CD4-positive, alpha-beta memory T cell (primary cell): Measurements from ENCODE around the gene ICA1L. TPM values are rescaled to one million over a fixed set of nuclear protein-coding genes. Genes with fewer than 3 reads are reported as not detected.
"Not testable (repeated sequence)": the region's sequence is repeated elsewhere in the genome, so short reads cannot be mapped to it uniquely, and the experiment has no call there.

Experiments
- CTCF ChIA-PET: fragments of 350-600 bp; sonication (Branson Sonifier 250); formaldehyde crosslinking; loops from one replicate; lab custom pipeline; 2021; ENCODE audit warnings: inconsistent platforms; ENCODE audit not compliant: partially characterized antibody; lab: Charles Lee
- POLR2A ChIA-PET: fragments of 350-600 bp; sonication (Branson Sonifier 250); formaldehyde crosslinking; loops from one replicate; lab custom pipeline; 2021; ENCODE audit not compliant: partially characterized antibody; lab: Charles Lee
- DNase-seq, 5 donors: peaks; one replicate each; pipeline versions ENCODE4 v3.0.0 to v3.0.0-alpha.2; 2020 to 2022; ENCODE audit warnings: mixed read lengths in 1 of 5
- H3K27ac ChIP-seq: one replicate; pipeline ENCODE4 v1.7.0; 2013; ENCODE audit warnings: low read depth, low read length
- H3K27me3 ChIP-seq: 2 replicates; pipeline ENCODE4 v1.7.0; 2013; ENCODE audit warnings: mild to moderate bottlenecking, low read length, moderate library complexity; ENCODE audit not compliant: insufficient read depth
- H3K36me3 ChIP-seq: 2 replicates; pipeline ENCODE4 v1.7.0; 2013; ENCODE audit warnings: mild to moderate bottlenecking, low read length, moderate library complexity; ENCODE audit not compliant: insufficient read depth
- H3K4me1 ChIP-seq: 2 replicates; pipeline ENCODE4 v1.7.0; 2013; ENCODE audit warnings: mild to moderate bottlenecking, low read length, moderate library complexity; ENCODE audit not compliant: insufficient read depth
- H3K4me3 ChIP-seq, 2 donors: one replicate each; pipeline ENCODE4 v1.7.0; 2013; ENCODE audit warnings: low read length in 2 of 2, mild to moderate bottlenecking in 1 of 2
- H3K9me3 ChIP-seq, 2 donors: one replicate each; pipeline ENCODE4 v1.7.0; 2013; ENCODE audit warnings: low read length in 2 of 2, control low read depth in 1 of 2; ENCODE audit not compliant: control insufficient read depth in 1 of 2
- H3K27ac Mint-ChIP-seq, 7 donors: one replicate each; pipeline ENCODE4 v1.8.0; 2020 to 2021; ENCODE audit warnings: mixed read lengths in 7 of 7, mild to moderate bottlenecking in 6 of 7, inconsistent platforms in 3 of 7, moderate library complexity in 3 of 7
- H3K27me3 Mint-ChIP-seq, 2 donors: one replicate each; pipeline ENCODE4 v1.8.0; 2020 to 2021; ENCODE audit warnings: mixed read lengths in 2 of 2
- H3K36me3 Mint-ChIP-seq, 2 donors: one replicate each; pipeline ENCODE4 v1.8.0; 2020 to 2021; ENCODE audit warnings: mixed read lengths in 2 of 2, inconsistent platforms in 1 of 2, mild to moderate bottlenecking in 1 of 2
- H3K4me1 Mint-ChIP-seq, 4 donors: one replicate each; pipeline ENCODE4 v1.8.0; 2020 to 2021; ENCODE audit warnings: mixed read lengths in 4 of 4, mild to moderate bottlenecking in 1 of 4
- H3K4me3 Mint-ChIP-seq, 8 donors: one replicate each; pipeline ENCODE4 v1.8.0; 2020 to 2021; ENCODE audit warnings: mixed read lengths in 8 of 8, mild to moderate bottlenecking in 7 of 8, moderate library complexity in 6 of 8, inconsistent platforms in 3 of 8
- H3K9me3 Mint-ChIP-seq, 8 donors: one replicate each; pipeline ENCODE4 v1.8.0; 2020 to 2021; ENCODE audit warnings: mixed read lengths in 8 of 8, mild to moderate bottlenecking in 5 of 8, inconsistent platforms in 3 of 8, moderate library complexity in 1 of 8
- intact Hi-C: fragments of 100-400 bp; cut with micrococcal nuclease; formaldehyde crosslinking; loops from one replicate; pipeline ENCODE4 v1.15.1; 2023
- polyA plus RNA-seq, 2 donors: library from polyadenylated mRNA; unstranded; fragments of 300-500 nt; fragmentation: Illumina TruSeq; gene quantifications; one replicate each; pipeline ENCODE4 v1.2.3, GENCODE V29; 2021
- total RNA-seq, 2 experiments: library from RNA; stranded (reverse); gene quantifications; one replicate each; pipeline ENCODE4 v1.2.3, GENCODE V29; 2021

The ICA1L gene
- total RNA-seq (under 1 TPM; 0.50 to 0.58 TPM), polyA plus RNA-seq (1 to 10 TPM in 1 of 2 donors, under 1 TPM in 1; 0.45 to 1.8 TPM)

- CTCF ChIA-PET = interaction anchor here (0.5 to 4.6 kb wide), 12 partner anchors 9 to 321 kb away, joined by 3 to 53 read pairs (median 4); no protein-coding TSS in a partner anchor
- Mint-ChIP-seq H3K27me3 (no peaks in the 10 kb centered on the region), H3K4me1 (peaks cover 5 to 13% (median 9%) of the 10 kb centered on the region in 4 donors), H3K36me3 (peaks cover 0 to 6% of the 10 kb centered on the region in 2 donors), H3K4me3 (peak within 1 kb of the TSS; percentile 90 to 97 (median 94)), H3K9me3 (no peaks in the 10 kb centered on the region), H3K27ac (peak within 1 kb of the TSS in 6 of 7 donors; percentile 56 to 85 (median 70))
- POLR2A ChIA-PET = interaction anchor here (1.1 to 2.6 kb wide), 4 partner anchors 10 to 236 kb away, joined by 3 to 9 read pairs (median 4); partner anchors contain the start of genes FAM117B, NBEAL1 and WDR12
- peak within 1 kb of the TSS; percentile 51 for H3K27ac ChIP-seq
- intact Hi-C loops = loop anchor here (2.0 to 10.0 kb wide), 3 partner anchors 143 to 366 kb away; partner anchors contain the start of genes CYP20A1, FAM117B and NBEAL1
- H3K4me3 ChIP-seq = peak within 1 kb of the TSS; percentile 59 to 62
- peak; percentile 29 to 58 (median 42) for DNase-seq
- H3K27me3 ChIP-seq = no peaks in the 10 kb centered on the region
- peaks cover 3% of the 10 kb centered on the region for H3K4me1 ChIP-seq
- no peaks in the 10 kb centered on the region for H3K36me3 ChIP-seq
- H3K9me3 ChIP-seq = no peaks in the 10 kb centered on the region
Observed at GRCh38 chr2:202871300-202872141, at the start of gene ICA1L. ICA1L (minus strand) TSS chr2:202871766; CDS start chr2:202829009, 42,757 bp downstream.

- Histone ChIP-seq H3K36me3 (no peaks in the 10 kb centered on the region), H3K4me1 (no peaks in the 10 kb centered on the region), H3K27me3 (no peaks in the 10 kb centered on the region), H3K27ac (no peak overlapping the region), H3K9me3 (no peaks in the 10 kb centered on the region), H3K4me3 (no peak overlapping the region)
- no peak overlapping the region for H3K4me3 Mint-ChIP-seq
- ChIA-PET CTCF (no interaction called here), POLR2A (no interaction called here)
- H3K27me3 Mint-ChIP-seq = no peaks in the 10 kb centered on the region
- H3K27ac Mint-ChIP-seq = no peak overlapping the region
- peaks cover 0 to 1% (median 0%) of the 10 kb centered on the region in 4 donors for H3K4me1 Mint-ChIP-seq
- intact Hi-C loops = no loop called here
- H3K36me3 Mint-ChIP-seq = peaks cover 6 to 18% of the 10 kb centered on the region in 2 donors
- H3K9me3 Mint-ChIP-seq = no peaks in the 10 kb centered on the region
- DNase-seq = no peak
Observed at GRCh38 chr2:202918860-202919259, 47.3 kb upstream of the ICA1L start.

DNA sequence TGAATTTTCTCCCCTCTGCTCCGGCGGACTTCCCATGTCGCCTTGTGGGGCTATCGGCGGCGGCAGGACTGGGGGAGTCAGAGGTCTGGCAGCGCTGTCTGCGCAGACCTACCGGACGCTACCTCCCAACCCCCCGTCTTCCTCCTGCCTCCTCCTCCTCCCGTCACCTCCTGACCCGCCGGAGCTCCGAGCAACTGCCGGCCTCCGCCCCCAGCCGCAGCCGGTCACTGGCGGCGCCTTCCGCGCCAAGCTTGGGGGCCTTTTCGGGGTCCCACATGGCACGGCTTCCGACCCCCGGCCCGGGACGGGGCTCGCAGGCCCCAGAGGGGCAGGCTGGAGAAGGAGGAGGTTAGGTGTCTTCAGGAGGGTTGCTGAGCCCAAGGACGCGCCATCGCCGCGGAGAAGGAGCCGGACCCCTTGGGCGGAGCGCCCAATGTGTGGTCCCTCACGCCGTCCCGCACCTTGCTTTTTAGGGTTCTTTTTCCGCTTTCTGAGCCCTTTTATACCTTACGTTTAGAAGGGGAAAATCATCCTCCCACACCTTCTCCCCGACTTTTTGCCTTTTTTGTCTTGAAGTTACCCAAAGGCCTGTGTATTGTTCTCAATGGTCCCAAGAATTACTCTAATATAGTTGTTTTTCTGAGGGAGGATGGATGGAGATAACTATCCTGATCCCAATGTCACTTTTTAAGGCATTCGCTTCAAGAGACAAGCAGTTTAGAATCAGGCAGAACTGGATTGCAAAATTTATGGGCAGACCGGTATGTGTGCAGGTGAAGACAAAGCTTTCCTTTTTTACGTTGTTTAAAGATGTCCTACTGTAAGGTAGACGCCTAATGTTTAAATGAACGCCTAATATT is 41.0 kb upstream of the ICA1L start:
- peaks cover 15% of the 10 kb centered on the region for H3K4me1 ChIP-seq
- peak overlapping the region; percentile 93 to 99 (median 98) for H3K27ac Mint-ChIP-seq
- H3K36me3 ChIP-seq, H3K27me3 ChIP-seq, H3K36me3 Mint-ChIP-seq, H3K27me3 Mint-ChIP-seq, H3K9me3 ChIP-seq, H3K9me3 Mint-ChIP-seq: not testable (repeated sequence)
- POLR2A ChIA-PET = interaction anchor here (1.4 to 2.4 kb wide), 4 partner anchors 102 to 416 kb away, joined by 3 to 28 read pairs (median 12); partner anchors contain the start of genes CYP20A1, FAM117B and NBEAL1
- DNase-seq = peak in 3 of 5 donors; percentile 2 to 9 (median 6)
- CTCF ChIA-PET = interaction anchor here (0.6 to 2.1 kb wide), 2 partner anchors 84 to 326 kb away, joined by 3 to 7 read pairs; partner anchors contain the start of gene CYP20A1
- H3K4me3 ChIP-seq = peak overlapping the region; percentile 94 to 96
- H3K27ac ChIP-seq = peak overlapping the region; percentile 74
- peaks cover 16 to 46% (median 32%) of the 10 kb centered on the region in 4 donors for H3K4me1 Mint-ChIP-seq
- H3K4me3 Mint-ChIP-seq = peak overlapping the region; percentile 92 to 99 (median 98)
- intact Hi-C loops = loop anchor here (5.0 kb wide), 1 partner anchor 1460 kb away; the partner anchor contains the start of genes STRADB and TRAK2

GRCh38 chr2:202911512-202912341 is 40.2 kb upstream of the ICA1L start, which contains the start of the genes CARF and WDR12:
CARF (plus strand) TSS chr2:202912275; CDS start chr2:202941903, 29,628 bp downstream.
WDR12 (minus strand) TSS chr2:202911673; CDS start chr2:202911476, 197 bp downstream.
- no peaks in the 10 kb centered on the region for H3K27me3 Mint-ChIP-seq

GRCh38 chr2:202911203-202911511 is 39.6 kb upstream of the ICA1L start:
- peak overlapping the region; percentile 94 to 96 for H3K4me3 ChIP-seq

More at GRCh38 chr2:202911512-202912341, 40.2 kb upstream of the ICA1L start, which contains the start of the genes CARF and WDR12:
- H3K27ac Mint-ChIP-seq = peak within 1 kb of the TSS; percentile 93 to 99 (median 98)
- peak within 1 kb of the TSS; percentile 92 to 99 (median 98) for H3K4me3 Mint-ChIP-seq
- POLR2A ChIA-PET = interaction anchor here (0.9 to 2.4 kb wide), 9 partner anchors 37 to 534 kb away, joined by 3 to 28 read pairs (median 4); partner anchors contain the start of genes CYP20A1, FAM117B, ICA1L and NBEAL1
- H3K4me1 Mint-ChIP-seq = peaks cover 16 to 48% (median 32%) of the 10 kb centered on the region in 4 donors
- peak within 1 kb of the TSS; percentile 94 to 96 for H3K4me3 ChIP-seq
- intact Hi-C loops = loop anchor here (1.0 to 5.0 kb wide), 4 partner anchors 103 to 1459 kb away; partner anchors contain the start of genes FAM117B, NBEAL1, STRADB and TRAK2
- no peaks in the 10 kb centered on the region for H3K27me3 ChIP-seq
- H3K36me3 ChIP-seq = no peaks in the 10 kb centered on the region
- CTCF ChIA-PET = interaction anchor here (0.6 to 2.1 kb wide), 5 partner anchors 11 to 906 kb away, joined by 3 to 7 read pairs (median 3); partner anchors contain the start of gene CYP20A1
- peak within 1 kb of the TSS; percentile 74 for H3K27ac ChIP-seq
- DNase-seq = peak; percentile 92
- no peaks in the 10 kb centered on the region for H3K9me3 ChIP-seq
- no peaks in the 10 kb centered on the region for H3K9me3 Mint-ChIP-seq
- peaks cover 15% of the 10 kb centered on the region for H3K4me1 ChIP-seq
- H3K36me3 Mint-ChIP-seq = peaks cover 0 to 12% of the 10 kb centered on the region in 2 donors

More at GRCh38 chr2:202911203-202911511, 39.6 kb upstream of the ICA1L start:
- H3K27me3 ChIP-seq = no peaks in the 10 kb centered on the region
- peak overlapping the region; percentile 93 to 99 (median 98) for H3K27ac Mint-ChIP-seq
- H3K9me3 ChIP-seq = no peaks in the 10 kb centered on the region
- H3K9me3 Mint-ChIP-seq = no peaks in the 10 kb centered on the region
- POLR2A ChIA-PET = interaction anchor here (0.9 to 2.4 kb wide), 9 partner anchors 37 to 534 kb away, joined by 3 to 28 read pairs (median 4); partner anchors contain the start of genes CYP20A1, FAM117B, ICA1L and NBEAL1
- no peaks in the 10 kb centered on the region for H3K36me3 ChIP-seq
- peak overlapping the region; percentile 74 for H3K27ac ChIP-seq
- CTCF ChIA-PET = interaction anchor here (0.5 to 2.1 kb wide), 5 partner anchors 11 to 906 kb away, joined by 3 to 7 read pairs (median 3); partner anchors contain the start of gene CYP20A1
- intact Hi-C loops = loop anchor here (1.0 to 5.0 kb wide), 4 partner anchors 103 to 1459 kb away; partner anchors contain the start of genes FAM117B, NBEAL1, STRADB and TRAK2
- DNase-seq = no peak
- peak overlapping the region; percentile 92 to 99 (median 98) for H3K4me3 Mint-ChIP-seq
- H3K4me1 Mint-ChIP-seq = peaks cover 16 to 48% (median 32%) of the 10 kb centered on the region in 4 donors
- no peaks in the 10 kb centered on the region for H3K27me3 Mint-ChIP-seq
- H3K36me3 Mint-ChIP-seq = peaks cover 3 to 13% of the 10 kb centered on the region in 2 donors
- H3K4me1 ChIP-seq = peaks cover 15% of the 10 kb centered on the region
